PC-9 (cell line): ENCODE data around the gene CNTF. TPM values are rescaled to one million over a fixed set of nuclear protein-coding genes. Genes with fewer than 3 reads are reported as not detected.

ENCODE experiments used
- BruUV-seq: library from RNA; stranded (reverse); fragments of 400-500 nt; replicated peaks from 2 replicates; lab custom pipeline; 2021; lab: Mats Ljungman, UMichigan
- CTCF ChIA-PET: fragments of 300-600 bp; sonication (Branson Sonifier 250); formaldehyde crosslinking; loops from one replicate; lab custom pipeline; 2022; ENCODE audit warnings: antibody characterized with exemption; lab: Charles Lee
- POLR2A ChIA-PET: fragments of 300-600 bp; sonication (Branson Sonifier 250); formaldehyde crosslinking; loops from one replicate; lab custom pipeline; 2022; ENCODE audit warnings: antibody characterized with exemption; ENCODE audit not compliant: unreplicated experiment; lab: Charles Lee
- DNase-seq, 2 experiments: peaks; one replicate each; pipeline versions ENCODE4 v3.0.0 to v3.0.0-alpha.2; 2015 to 2022; ENCODE audit warnings: mixed read lengths in 1 of 2
- H2AFZ ChIP-seq: fragments of 200-600 bp; sonication (generic); 2 replicates; pipeline ENCODE4 v1.8.1; 2017; ENCODE audit warnings: antibody characterized with exemption
- H3F3A ChIP-seq: fragments of 200-600 bp; sonication (generic); 2 replicates; pipeline ENCODE4 v1.8.1; 2017; ENCODE audit warnings: antibody characterized with exemption, mild to moderate bottlenecking, low read depth; ENCODE audit not compliant: insufficient read depth
- H3K27ac ChIP-seq: fragments of 200-600 bp; sonication (generic); 2 replicates; pipeline ENCODE4 v1.6.1; 2016; ENCODE audit warnings: mixed run types
- H3K27me3 ChIP-seq: fragments of 200-600 bp; sonication (generic); 2 replicates; pipeline ENCODE4 v1.6.1; 2016; ENCODE audit warnings: low read depth, mixed run types; ENCODE audit not compliant: insufficient read depth
- H3K36me3 ChIP-seq: fragments of 200-600 bp; sonication (generic); 2 replicates; pipeline ENCODE4 v1.6.1; 2016; ENCODE audit warnings: low read depth, mixed run types
- H3K4me1 ChIP-seq: fragments of 200-600 bp; sonication (generic); replicated peaks from 2 replicates; pipeline ENCODE4 v1.6.1; 2016; ENCODE audit warnings: mixed run types; ENCODE audit not compliant: insufficient read depth
- H3K4me2 ChIP-seq: fragments of 200-600 bp; sonication (generic); 2 replicates; pipeline ENCODE4 v1.6.1; 2017; ENCODE audit warnings: mixed run types
- H3K4me3 ChIP-seq: fragments of 200-600 bp; sonication (generic); 2 replicates; pipeline ENCODE4 v1.6.1; 2016; ENCODE audit warnings: mixed run types
- H3K79me2 ChIP-seq: fragments of 200-600 bp; sonication (generic); 2 replicates; pipeline ENCODE4 v1.6.1; 2017; ENCODE audit warnings: low read depth, mixed run types
- H3K9me2 ChIP-seq: fragments of 200-600 bp; sonication (generic); 2 replicates; pipeline ENCODE4 v1.8.1; 2017; ENCODE audit warnings: mild to moderate bottlenecking; ENCODE audit not compliant: insufficient read depth
- H3K9me3 ChIP-seq: fragments of 200-600 bp; sonication (generic); 2 replicates; pipeline ENCODE4 v1.8.1; 2016; ENCODE audit warnings: low read depth; ENCODE audit not compliant: insufficient read depth
- H4K20me1 ChIP-seq: fragments of 200-600 bp; sonication (generic); 2 replicates; pipeline ENCODE4 v1.8.1; 2017; ENCODE audit not compliant: insufficient read depth
- CTCF ChIP-seq: fragments of 200-600 bp; sonication (generic); conservative IDR thresholded peaks from 2 replicates; pipeline ENCODE4 v1.6.1; 2017; ENCODE audit warnings: mixed run types, antibody characterized with exemption, mild to moderate bottlenecking, moderate library complexity
- EZH2 ChIP-seq: fragments of 200-600 bp; sonication (generic); IDR thresholded peaks from 2 replicates; pipeline ENCODE4 v1.8.0; 2017; ENCODE audit warnings: antibody characterized with exemption, low read depth
- intact Hi-C: fragments of 100-400 bp; cut with micrococcal nuclease; formaldehyde crosslinking; loops from one replicate; pipeline ENCODE4 v1.10.0; 2022; ENCODE audit not compliant: unreplicated experiment
- total RNA-seq: library from RNA; stranded (reverse); gene quantifications from 2 replicates; pipeline ENCODE4 v1.2.3, GENCODE V29; 2021

Gene CNTF
- total RNA-seq, 1 experiment from 2014 or later: 3.4 TPM

DNA sequence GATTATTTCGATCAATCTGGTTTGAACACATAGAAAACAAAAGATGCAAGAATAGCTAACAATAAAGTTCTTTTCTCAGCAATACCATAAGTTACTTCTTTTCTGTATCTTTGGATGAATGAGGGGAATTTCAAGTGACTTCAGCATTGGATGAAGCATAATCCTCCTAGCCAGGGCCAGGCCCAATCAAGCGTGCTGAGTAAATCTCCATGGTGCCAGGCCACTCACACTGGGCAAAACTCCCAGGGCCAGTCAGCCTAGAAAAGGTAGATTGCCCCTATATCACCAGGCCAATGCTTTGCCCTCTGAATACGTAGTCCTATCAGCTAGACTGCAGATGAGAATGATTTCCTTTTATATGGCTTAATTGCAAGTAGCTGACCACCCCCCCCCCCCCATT is 6.0 kb downstream of the CNTF start:
- no peak for DNase-seq
- Histone ChIP-seq H3F3A (peaks cover 12% of the 10 kb centered on the region), H3K27ac (no peak overlapping the region), H3K4me3 (no peak overlapping the region), H3K4me2 (no peak overlapping the region), H3K9me3 (no peaks in the 10 kb centered on the region), H4K20me1 (no peaks in the 10 kb centered on the region), H3K79me2 (no peaks in the 10 kb centered on the region), H3K27me3 (no peaks in the 10 kb centered on the region), H2AFZ (no peak overlapping the region), H3K4me1 (peaks cover 8% of the 10 kb centered on the region), H3K9me2 (no peaks in the 10 kb centered on the region; the same call in 1 of the 2 replicates), H3K36me3 (peaks cover 23% of the 10 kb centered on the region)
- TF ChIP-seq CTCF (no peak), EZH2 (no peak)
- ChIA-PET POLR2A (no interaction called here), CTCF (no interaction called here)
- intact Hi-C loops: no loop called here
- no TSS peak for BruUV-seq

DNA sequence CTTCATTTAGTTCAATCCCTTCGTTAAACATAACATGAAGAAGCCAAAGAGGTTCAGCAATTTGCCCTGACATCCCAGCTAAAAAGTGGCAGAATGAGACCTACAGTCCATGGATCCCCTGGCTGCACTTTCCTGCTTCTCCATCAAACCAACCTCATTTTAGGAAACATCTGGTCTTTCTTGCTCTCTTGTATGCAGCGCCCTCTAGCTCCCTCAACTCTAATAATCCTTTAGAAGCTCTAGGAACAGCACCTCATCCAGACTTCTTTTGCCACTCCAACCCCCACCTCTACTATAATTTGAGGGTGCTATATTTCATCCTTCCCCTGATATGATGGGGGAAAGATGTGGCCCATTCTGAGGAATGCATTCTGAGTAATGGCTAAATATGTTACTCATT is 7.4 kb downstream of the CNTF start:
- peaks cover 11% of the 10 kb centered on the region; the same call in 1 of the 2 replicates for H3K36me3 ChIP-seq
- H3K4me2 ChIP-seq: no peak overlapping the region
- H3K79me2 ChIP-seq: no peaks in the 10 kb centered on the region
- H3K4me3 ChIP-seq: no peak overlapping the region
- H3K9me2 ChIP-seq: no peaks in the 10 kb centered on the region; the same call in 1 of the 2 replicates
- POLR2A ChIA-PET: interaction anchor here (0.6 kb wide), 1 partner anchor 346 kb away, joined by 4 read pairs; no protein-coding TSS in a partner anchor
- no peak overlapping the region for H2AFZ ChIP-seq
- BruUV-seq: no TSS peak
- CTCF ChIA-PET: interaction anchor here (1.0 kb wide), 1 partner anchor 61 kb away, joined by 3 read pairs; no protein-coding TSS in a partner anchor
- intact Hi-C loops: no loop called here
- TF ChIP-seq EZH2 (no peak), CTCF (peak; percentile 77)
- no peaks in the 10 kb centered on the region for H4K20me1 ChIP-seq
- H3K27ac ChIP-seq: no peak overlapping the region
- peak in 1 of 2 experiments; percentile 40 for DNase-seq
- H3K9me3 ChIP-seq: no peaks in the 10 kb centered on the region
- H3K4me1 ChIP-seq: peaks cover 8% of the 10 kb centered on the region
- H3K27me3 ChIP-seq: no peaks in the 10 kb centered on the region
- peaks cover 12% of the 10 kb centered on the region for H3F3A ChIP-seq

DNA sequence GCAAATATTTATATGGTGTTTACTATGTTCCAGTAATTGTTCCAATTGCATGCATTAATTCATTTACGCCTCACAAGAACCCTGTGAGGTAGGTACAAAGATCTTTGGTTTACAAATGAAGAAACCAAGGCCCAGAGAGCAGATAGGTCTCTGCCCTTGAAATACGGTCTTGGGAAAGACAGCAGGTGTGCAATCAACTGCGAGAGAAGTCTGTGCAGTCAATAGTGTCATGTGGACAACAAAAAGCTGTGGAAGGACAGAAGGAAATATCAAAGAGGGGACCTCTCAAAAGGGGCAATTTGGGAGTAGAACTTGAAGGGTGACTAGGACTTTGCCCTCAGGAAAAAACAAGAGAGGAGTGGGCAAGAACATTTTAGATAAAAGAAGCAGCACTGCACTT is 8.9 kb downstream of the CNTF start:
- intact Hi-C loops: no loop called here
- ChIA-PET CTCF (no interaction called here), POLR2A (no interaction called here)
- Histone ChIP-seq H3K36me3 (no peaks in the 10 kb centered on the region), H4K20me1 (no peaks in the 10 kb centered on the region), H3K4me2 (no peak overlapping the region), H3K4me3 (no peak overlapping the region), H3K9me3 (no peaks in the 10 kb centered on the region), H3K9me2 (no peaks in the 10 kb centered on the region; the same call in 1 of the 2 replicates), H3K27ac (no peak overlapping the region), H3K4me1 (peaks cover 8% of the 10 kb centered on the region), H3K27me3 (no peaks in the 10 kb centered on the region), H3K79me2 (no peaks in the 10 kb centered on the region), H3F3A (peaks cover 12% of the 10 kb centered on the region), H2AFZ (no peak overlapping the region)
- DNase-seq: no peak
- no peak for TF ChIP-seq EZH2
- TF ChIP-seq CTCF: no peak
- BruUV-seq: no TSS peak
